Heart right ventricle (tissue), 16 donors: ENCODE data around the gene SEC11A. TPM values are rescaled to one million over a fixed set of nuclear protein-coding genes. Genes with fewer than 3 reads are reported as not detected.
A peak's percentile ranks its signal among the peaks of the same experiment; 100 is the strongest.
"Not testable (repeated sequence)": the region's sequence is repeated elsewhere in the genome, so short reads cannot be mapped to it uniquely, and the experiment has no call there.

ENCODE experiments used
- ATAC-seq, 8 donors: fragments of 200-7000 bp; cut with Tn5 transposase; one replicate each; pipeline ENCODE4 v1.9.1; 2020; ENCODE audit warnings: mild to moderate bottlenecking in 8 of 8, moderate library complexity in 8 of 8, moderate number of reproducible peaks in 1 of 8
- DNase-seq, 2 donors: peaks; one replicate each; pipeline ENCODE4 v3.0.0-alpha.2; 2020
- H3K27ac ChIP-seq, 10 donors: fragments of 200-600 bp; sonication (generic) in 2 of 10; one replicate each; pipeline versions ENCODE4 v1.5.0 to v1.8.0; 2020 to 2022; ENCODE audit warnings: mild to moderate bottlenecking in 3 of 10
- H3K27me3 ChIP-seq, 7 donors: fragments of 200-600 bp; one replicate each; pipeline ENCODE4 v1.8.0; 2021 to 2022; ENCODE audit warnings: mild to moderate bottlenecking in 2 of 7
- H3K36me3 ChIP-seq, 9 donors: fragments of 200-600 bp; sonication (generic) in 1 of 9; one replicate each; pipeline versions ENCODE4 v1.5.0 to v1.8.0; 2020 to 2022; ENCODE audit warnings: mild to moderate bottlenecking in 2 of 9
- H3K4me1 ChIP-seq, 9 donors: fragments of 200-600 bp; sonication (generic) in 1 of 9; one replicate each; pipeline versions ENCODE4 v1.5.0 to v1.8.0; 2020 to 2022; ENCODE audit warnings: mild to moderate bottlenecking in 4 of 9
- H3K4me3 ChIP-seq, 10 donors: fragments of 200-600 bp; sonication (generic) in 2 of 10; one replicate each; pipeline versions ENCODE4 v1.5.0 to v1.8.0; 2020 to 2022; ENCODE audit warnings: mild to moderate bottlenecking in 7 of 10, moderate library complexity in 2 of 10
- H3K9me3 ChIP-seq, 11 donors: fragments of 200-600 bp in 10 of 11; sonication (generic) in 2 of 11; one replicate each; pipeline versions ENCODE4 v1.5.0 to v1.8.0; 2013 to 2022; ENCODE audit warnings: mild to moderate bottlenecking in 2 of 11, control low read depth in 1 of 11, moderate library complexity in 1 of 11
- WGBS, 2 donors: extraction: QIAGEN DNeasy Blood & Tissue Kit; methylation state at CpG; one replicate each; pipeline ENCODE4 v1.1.7; 2013; ENCODE audit warnings: inconsistent platforms in 1 of 2; 5-methylcytosine and 5-hydroxymethylcytosine counted together
- intact Hi-C, 10 donors: fragments of 100-400 bp; cut with DNase I; formaldehyde crosslinking; loops; one replicate each; pipeline versions ENCODE4 v1.11.1 to v1.14.2; 2022
- polyA plus RNA-seq, 2 donors: library from polyadenylated mRNA; stranded (reverse); fragments of 200-250 nt; gene quantifications; one replicate each; pipeline ENCODE4 v1.2.3, GENCODE V29; 2013
- total RNA-seq, 10 donors: library from RNA; stranded (reverse); fragmentation: NEBNext Ultra II Directional in 3 of 10; extraction: Animal tissue kit (Norgen Biotek cat#: 25700) in 3 of 10; gene quantifications; one replicate each; pipeline versions ENCODE4 v1.2.1 to v1.2.4, GENCODE V29; 2021 to 2023
- TF ChIP-seq, protein P1 (sequence below), 9 donors: fragments of 200-600 bp; sonication (generic) in 2 of 9; IDR thresholded peaks; one replicate each; pipeline versions ENCODE4 v1.5.0 to v1.8.0; 2021 to 2022; ENCODE audit warnings: antibody characterized with exemption in 9 of 9, mild to moderate bottlenecking in 5 of 9, moderate library complexity in 1 of 9
- donor health status: Arrhythmogenic right ventricular cardiomyopathy.
- donor health status: ischemic (EF 13 %, LVEDD 7.1; RV severe dilation, severe dysfunction).
- donor health status: healthy with polysubstance abuse.
- donor health status: DM: no; HTN: yes; CAD: no.
- donor health status: DM: no; HTN: no; CAD: no.
- donor health status: ischemic (EF 25% LVEDD 6.9; RV normal size, moderate dysfunction).
- donor health status: ischemic (EF 25% LVEDD 5.7; RV mildly dilated, moderate dysfunction).
- donor health status: healthy.
- donor health status: DM: yes; HTN: yes; CAD: no.
- donor health status: Ischemic cardiomyopathy.
- donor health status: ischemic (EF 35%, LVEDD 5.7; RV mildly dilated, moderate dysfunction).
- donor health status: nonischemic (EF 11% LVEDD 7.7; RV severe dilation, severe dysfunction).
- donor health status: DM: yes; HTN: yes; CAD: no.
- donor health status: PGD.
- donor health status: ischemic (EF 29% LVEDD 5.4; RV normal size, mild dysfunction).
- donor health status: nonischemic (EF 23%, LVEDD 6.1; RV moderate dilation, normal function).

Gene SEC11A
- total and polyA plus RNA-seq, 12 donors, result 65.9 to 123 (median 78.6) TPM

DNA sequence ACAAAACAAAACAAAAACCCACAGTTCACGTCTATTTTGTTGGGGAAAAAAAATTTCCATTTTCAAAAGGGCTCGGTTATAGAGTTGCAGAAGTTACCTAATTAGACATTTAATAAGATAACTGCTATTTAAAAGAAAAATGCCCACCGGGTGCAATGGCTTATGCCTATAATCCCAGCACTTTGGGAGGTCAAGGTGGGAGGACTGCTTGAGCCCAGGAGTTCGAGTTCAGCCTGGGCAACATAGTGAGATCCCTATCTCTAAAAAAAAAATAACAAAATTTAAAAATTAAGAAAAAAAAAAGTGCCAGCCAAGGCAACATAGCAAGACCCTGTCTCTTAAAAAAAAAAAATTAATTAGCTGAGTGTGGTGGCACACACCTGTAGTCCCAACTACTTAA lies 19.2 kb downstream of the SEC11A start:
- no peak for ATAC-seq
- WGBS, 2 donors, result 88 to 91% methylated on average over 4 of the region's 4 CpGs

DNA sequence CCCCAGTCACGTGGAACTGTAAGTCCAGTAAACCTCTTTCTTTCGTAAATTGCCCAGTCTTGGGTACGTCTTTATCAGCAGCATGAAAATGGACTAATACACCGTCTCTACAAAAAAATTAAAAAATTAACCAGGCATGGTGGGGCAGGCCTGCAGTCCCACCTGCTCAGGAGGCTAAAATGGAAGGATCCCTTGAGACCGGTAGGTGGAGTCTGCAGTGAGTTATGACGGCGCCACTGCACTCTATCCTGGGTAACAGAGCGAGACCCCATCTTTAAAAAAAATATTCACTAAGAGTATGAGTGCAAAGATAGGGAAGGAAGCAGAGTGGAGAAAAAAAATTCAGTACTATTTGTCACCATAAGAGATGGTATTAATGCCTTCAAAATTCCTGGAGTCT lies 25.6 kb downstream of the SEC11A start:
- Histone ChIP-seq H3K4me1 (peaks cover 0 to 25% (median 0%) of the 10 kb centered on the region in 9 donors), H3K9me3 (no peaks in the 10 kb centered on the region), H3K27me3 (no peaks in the 10 kb centered on the region), H3K27ac (no peak overlapping the region), H3K4me3 (no peak overlapping the region), H3K36me3 (peaks cover 0 to 64% (median 7%) of the 10 kb centered on the region in 9 donors)
- intact Hi-C loops, result no loop called here
- ATAC-seq (no peak), DNase-seq (no peak)
- whole genome bisulfite sequencing, 2 donors, result 95 to 96% methylated on average over 8 of the region's 8 CpGs
- TF ChIP-seq, protein P1, sequence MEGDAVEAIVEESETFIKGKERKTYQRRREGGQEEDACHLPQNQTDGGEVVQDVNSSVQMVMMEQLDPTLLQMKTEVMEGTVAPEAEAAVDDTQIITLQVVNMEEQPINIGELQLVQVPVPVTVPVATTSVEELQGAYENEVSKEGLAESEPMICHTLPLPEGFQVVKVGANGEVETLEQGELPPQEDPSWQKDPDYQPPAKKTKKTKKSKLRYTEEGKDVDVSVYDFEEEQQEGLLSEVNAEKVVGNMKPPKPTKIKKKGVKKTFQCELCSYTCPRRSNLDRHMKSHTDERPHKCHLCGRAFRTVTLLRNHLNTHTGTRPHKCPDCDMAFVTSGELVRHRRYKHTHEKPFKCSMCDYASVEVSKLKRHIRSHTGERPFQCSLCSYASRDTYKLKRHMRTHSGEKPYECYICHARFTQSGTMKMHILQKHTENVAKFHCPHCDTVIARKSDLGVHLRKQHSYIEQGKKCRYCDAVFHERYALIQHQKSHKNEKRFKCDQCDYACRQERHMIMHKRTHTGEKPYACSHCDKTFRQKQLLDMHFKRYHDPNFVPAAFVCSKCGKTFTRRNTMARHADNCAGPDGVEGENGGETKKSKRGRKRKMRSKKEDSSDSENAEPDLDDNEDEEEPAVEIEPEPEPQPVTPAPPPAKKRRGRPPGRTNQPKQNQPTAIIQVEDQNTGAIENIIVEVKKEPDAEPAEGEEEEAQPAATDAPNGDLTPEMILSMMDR (IDR thresholded peaks at IDR 0.05), result no peak

More for the DNA sequence above, 19.2 kb downstream of the SEC11A start:
- no peak for DNase-seq
- Histone ChIP-seq H3K36me3 (peaks cover 0 to 1% (median 0%) of the 10 kb centered on the region in 9 donors), H3K9me3 (no peaks in the 10 kb centered on the region), H3K27me3 (no peaks in the 10 kb centered on the region), H3K4me1 (peaks cover 0 to 52% (median 3%) of the 10 kb centered on the region in 9 donors), H3K4me3 (no peak overlapping the region), H3K27ac (no peak overlapping the region)
- intact Hi-C loops, result no loop called here
- TF ChIP-seq, protein P1 (IDR thresholded peaks at IDR 0.05), result no peak

DNA sequence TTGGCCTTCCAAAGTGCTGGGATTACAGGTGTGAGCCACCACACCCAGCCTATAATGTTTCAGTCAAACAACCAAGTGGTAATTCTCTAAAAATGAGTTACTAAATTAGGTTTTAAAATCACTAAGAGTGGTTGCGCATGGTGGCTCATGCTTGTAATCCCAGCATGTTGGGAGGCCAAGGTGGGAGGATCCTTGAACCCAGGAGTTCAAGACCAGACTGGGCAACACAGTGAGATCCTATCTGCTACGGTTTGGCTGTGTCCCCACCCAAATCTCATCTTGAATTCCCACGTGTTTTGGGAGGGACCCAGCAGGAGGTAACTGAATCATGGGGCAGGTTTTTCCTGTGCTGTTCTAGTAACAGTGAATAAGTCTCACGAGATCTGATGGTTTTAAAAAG lies 26.1 kb downstream of the SEC11A start:
- Histone ChIP-seq H3K4me3 (no peak overlapping the region), H3K36me3 (peaks cover 0 to 69% (median 7%) of the 10 kb centered on the region in 9 donors), H3K27ac (no peak overlapping the region), H3K9me3 (no peaks in the 10 kb centered on the region), H3K4me1 (peaks cover 0 to 30% (median 0%) of the 10 kb centered on the region in 9 donors), H3K27me3 (no peaks in the 10 kb centered on the region)
- intact Hi-C loops, result no loop called here
- no peak for ATAC-seq
- TF ChIP-seq, protein P1 (IDR thresholded peaks at IDR 0.05), result no peak
- 88 to 100% methylated on average over 4 of the region's 4 CpGs for WGBS, 2 donors
- no peak for DNase-seq

DNA sequence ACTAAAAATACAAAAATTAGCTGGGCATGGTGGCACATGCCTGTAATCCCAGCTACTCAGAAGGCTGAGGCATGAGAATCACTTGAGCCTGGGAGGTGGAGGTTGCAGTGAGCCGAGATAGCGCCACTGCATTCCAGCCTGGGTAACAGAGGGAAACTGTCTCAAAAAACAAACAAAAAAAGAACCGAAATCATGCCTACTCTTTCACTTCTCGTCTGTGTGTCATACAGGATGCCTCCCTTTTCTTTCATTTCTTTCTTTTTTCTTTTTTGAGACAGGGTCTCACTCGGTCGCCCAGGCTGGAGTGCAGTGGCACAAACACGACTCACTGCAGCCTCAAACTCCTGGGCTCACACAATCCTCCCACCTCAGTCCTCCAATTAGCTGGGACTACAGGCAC lies 29.5 kb downstream of the SEC11A start:
- H3K27me3 ChIP-seq, H3K27ac ChIP-seq, intact Hi-C loops, DNase-seq, H3K9me3 ChIP-seq, ATAC-seq, H3K4me3 ChIP-seq: not testable (repeated sequence)
- WGBS, 2 donors, result 88 to 96% methylated on average over 7 of the region's 7 CpGs
- Histone ChIP-seq H3K4me1 (peaks cover 0 to 34% (median under 1%) of the 10 kb centered on the region in 9 donors), H3K36me3 (peaks cover 0 to 99% (median 11%) of the 10 kb centered on the region in 9 donors)

DNA sequence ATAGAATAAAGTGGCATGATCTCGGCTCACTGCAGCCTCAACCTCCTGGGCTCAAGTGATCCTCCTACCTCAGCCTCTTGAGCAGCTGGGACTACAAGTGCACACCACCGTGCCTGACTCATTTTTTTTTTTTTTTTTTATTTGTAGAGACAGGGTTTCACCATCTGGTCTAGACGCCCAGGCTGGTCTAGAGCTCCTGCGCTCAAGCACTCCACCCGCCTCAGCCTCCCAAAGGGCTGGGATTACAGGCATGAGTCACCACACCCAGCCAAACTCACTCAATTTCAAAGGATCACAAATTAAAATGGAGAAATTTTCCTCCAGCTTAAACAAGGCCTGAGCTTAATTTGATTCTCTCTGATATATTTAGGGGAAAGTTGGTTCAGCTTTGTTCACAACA lies 30.6 kb downstream of the SEC11A start:
- peak in 1 of 2 donors; percentile 43 for DNase-seq
- ATAC-seq, result peak in 7 of 8 donors; percentile 50 to 93 (median 53)

More for the DNA sequence above, 30.6 kb downstream of the SEC11A start:
- H3K4me3 ChIP-seq, result no peak overlapping the region
- TF ChIP-seq, protein P1 (IDR thresholded peaks at IDR 0.05), result no peak
- peaks cover 0 to 99% (median 21%) of the 10 kb centered on the region in 9 donors for H3K36me3 ChIP-seq
- H3K27ac ChIP-seq, result peak overlapping the region in 2 of 10 donors; percentile 23 to 41
- H3K9me3 ChIP-seq, result no peaks in the 10 kb centered on the region
- H3K4me1 ChIP-seq, result peaks cover 0 to 30% (median 0%) of the 10 kb centered on the region in 9 donors
- WGBS, 2 donors, result 69 to 81% methylated on average over 5 of the region's 5 CpGs
- no peaks in the 10 kb centered on the region for H3K27me3 ChIP-seq
- intact Hi-C loops, result no loop called here
